NB4 (cell line): ENCODE results near the gene PPP2R3C.

Experiments
- DNase-seq: peaks from one replicate; pipeline ENCODE4 v3.0.0; 2010; ENCODE audit warnings: low read depth
- H3K4me3 ChIP-seq: one replicate; pipeline ENCODE4 v1.5.1; 2011; ENCODE audit warnings: mild to moderate bottlenecking, low read depth, low read length, moderate library complexity
- CTCF ChIP-seq: IDR thresholded peaks from one replicate; pipeline ENCODE4 v1.5.1; 2012; ENCODE audit warnings: low read depth, low read length
- MAX ChIP-seq: IDR thresholded peaks from 2 replicates; pipeline ENCODE4 v1.6.1; 2011; ENCODE audit warnings: low read depth, low read length
- MYC ChIP-seq: IDR thresholded peaks from 2 replicates; pipeline ENCODE4 v1.6.1; 2011; ENCODE audit warnings: low read depth, low read length
- POLR2A ChIP-seq: IDR thresholded peaks from 2 replicates; pipeline ENCODE4 v1.6.1; 2011; ENCODE audit warnings: mild to moderate bottlenecking; ENCODE audit not compliant: insufficient read length; ENCODE audit errors: extremely low read depth

The PPP2R3C gene

GRCh38 chr14:35140718-35141581 lies 19.2 kb upstream of the PPP2R3C start:
- TF ChIP-seq POLR2A (no peak), MAX (no peak), MYC (no peak)
- DNase-seq: peak; percentile 32
- no peak overlapping the region for H3K4me3 ChIP-seq

- DNase-seq: no peak
- TF ChIP-seq POLR2A (no peak), MAX (no peak), MYC (no peak), CTCF (no peak)
- H3K4me3 ChIP-seq: no peak overlapping the region
Observed at GRCh38 chr14:35138585-35138984, 16.8 kb upstream of the PPP2R3C start.

- TF ChIP-seq MYC: no peak
- TF ChIP-seq MAX: no peak
- TF ChIP-seq CTCF: no peak
- no peak for TF ChIP-seq POLR2A
- DNase-seq: no peak
- no peak overlapping the region for H3K4me3 ChIP-seq
Observed at GRCh38 chr14:35134329-35135123, 12.7 kb upstream of the PPP2R3C start.

- DNase-seq: no peak
- TF ChIP-seq CTCF: no peak
- TF ChIP-seq POLR2A: no peak
Observed at GRCh38 chr14:35133542-35134328, 11.9 kb upstream of the PPP2R3C start.

GRCh38 chr14:35124127-35124526 lies 2.3 kb upstream of the PPP2R3C start:
- TF ChIP-seq POLR2A (no peak), CTCF (no peak), MYC (no peak), MAX (no peak)
- DNase-seq: no peak
- H3K4me3 ChIP-seq: no peak overlapping the region

More at GRCh38 chr14:35133542-35134328, 11.9 kb upstream of the PPP2R3C start:
- no peak overlapping the region for H3K4me3 ChIP-seq

- TF ChIP-seq MYC: no peak
- no peak for TF ChIP-seq POLR2A
- TF ChIP-seq CTCF: no peak
- no peak for TF ChIP-seq MAX
- H3K4me3 ChIP-seq: peak overlapping the region; percentile 78
- DNase-seq: peak; percentile 18
Observed at GRCh38 chr14:35123388-35123703, 1.6 kb upstream of the PPP2R3C start.
